A549 (cell line): ENCODE data around the gene SLC8A1. TPM values are rescaled to one million over a fixed set of nuclear protein-coding genes. Genes with fewer than 3 reads are reported as not detected.

Source experiments
- ATAC-seq, 2 experiments: fragments of 200-7000 bp in 1 of 2; fragments of >200 bp in 1 of 2; cut with Nextera tagmentation in 1 of 2; cut with Tn5 transposase in 1 of 2; 3 replicates each; pipeline versions ENCODE4 v1.8.0 to v1.9.1; 2018 to 2020; ENCODE audit warnings: mild to moderate bottlenecking in 1 of 2, moderate library complexity in 1 of 2
- CTCF ChIA-PET: fragments of 300-600 bp; sonication (Branson Sonifier 250); formaldehyde crosslinking; extraction: SDS; loops from one replicate; lab custom pipeline; 2021; ENCODE audit warnings: antibody characterized with exemption, inconsistent platforms; lab: Yijun Ruan, JAX
- POLR2A ChIA-PET: fragments of 350-600 bp; formaldehyde crosslinking; extraction: SDS; loops from one replicate; lab custom pipeline; 2021; ENCODE audit warnings: antibody characterized with exemption, inconsistent platforms; lab: Yijun Ruan, JAX
- DNase-seq, 2 experiments: peaks; one replicate each; pipeline versions ENCODE4 v3.0.0 to v3.0.0-alpha.2; 2011 to 2016; ENCODE audit warnings: low read depth in 1 of 2, low spot score in 1 of 2
- FAIRE-seq: peaks from 2 replicates; lab custom pipeline; 2011; peaks lifted over from hg19 to GRCh38; lab: Jason Lieb, UNC
- H3K27ac ChIP-seq, 2 experiments: fragments of >200 bp; sonication (Bioruptor Twin); formaldehyde crosslinking; 3 replicates each; pipeline ENCODE4 v1.5.1; 2016 to 2017
- H3K4me1 ChIP-seq: fragments of >200 bp; sonication (Bioruptor Twin); formaldehyde crosslinking; 3 replicates; pipeline ENCODE4 v1.6.1; 2016
- H3K4me2 ChIP-seq: fragments of >200 bp; sonication (Bioruptor Twin); formaldehyde crosslinking; 3 replicates; pipeline ENCODE4 v1.6.1; 2016
- H3K4me3 ChIP-seq: fragments of >200 bp; sonication (Bioruptor Twin); formaldehyde crosslinking; 3 replicates; pipeline ENCODE4 v1.5.1; 2016
- H3K9me3 ChIP-seq: fragments of >200 bp; sonication (Bioruptor Twin); formaldehyde crosslinking; 3 replicates; pipeline ENCODE4 v1.6.1; 2016
- BHLHE40 ChIP-seq: IDR thresholded peaks from 2 replicates; pipeline ENCODE4 v1.6.1; 2012; ENCODE audit warnings: low read depth, low read length, inconsistent platforms
- CBX8 ChIP-seq: fragments of 200-600 bp; sonication (generic); IDR thresholded peaks from 2 replicates; pipeline ENCODE4 v1.6.1; 2016
- EHMT2 ChIP-seq: fragments of 200-600 bp; sonication (generic); IDR thresholded peaks from 2 replicates; pipeline ENCODE4 v1.6.1; 2016; ENCODE audit warnings: antibody characterized with exemption, low read depth, mild to moderate bottlenecking, moderate library complexity
- HEYL ChIP-seq: fragments of 250-450 bp; sonication (Bioruptor Pico); IDR thresholded peaks from 2 replicates; pipeline ENCODE4 v1.8.0; 2021; ENCODE audit warnings: mild to moderate bottlenecking, moderate library complexity
- JUN ChIP-seq, 2 experiments: fragments of >200 bp; sonication (Bioruptor Twin); formaldehyde crosslinking; IDR thresholded peaks; 2 replicates in 1 of 2; 3 replicates in 1 of 2; pipeline ENCODE4 v1.6.1; 2016 to 2017
- JUNB ChIP-seq: fragments of >200 bp; sonication (Bioruptor Twin); formaldehyde crosslinking; IDR thresholded peaks from 2 replicates; pipeline ENCODE4 v1.6.1; 2016
- MAFK ChIP-seq: fragments of 450-650 bp; IDR thresholded peaks from 2 replicates; pipeline ENCODE4 v1.6.1; 2014; ENCODE audit not compliant: partially characterized antibody
- NFE2L2 ChIP-seq: fragments of 150-350 bp; conservative IDR thresholded peaks from 2 replicates; pipeline ENCODE4 v1.6.1; 2014; ENCODE audit warnings: low read length
- PHF8 ChIP-seq: fragments of 200-600 bp; sonication (generic); IDR thresholded peaks from 2 replicates; pipeline ENCODE4 v1.6.1; 2016; ENCODE audit warnings: low read depth, mild to moderate bottlenecking, antibody characterized with exemption, moderate library complexity, borderline replicate concordance
- POLR2AphosphoS2 ChIP-seq: conservative IDR thresholded peaks from 2 replicates; pipeline ENCODE4 v1.6.1; 2012; ENCODE audit warnings: low read length, improper control_type of control experiment, inconsistent platforms
- SMC3 ChIP-seq: fragments of >200 bp; sonication (Bioruptor Twin); formaldehyde crosslinking; IDR thresholded peaks from 3 replicates; pipeline ENCODE4 v1.6.1; 2018; ENCODE audit warnings: inconsistent platforms
- TP53 ChIP-seq: fragments of 250-450 bp; sonication (Bioruptor Pico); IDR thresholded peaks from 2 replicates; pipeline ENCODE4 v1.5.0; 2021; ENCODE audit warnings: mild to moderate bottlenecking, moderate library complexity
- ZC3H11A ChIP-seq: fragments of 450-650 bp; IDR thresholded peaks from 2 replicates; pipeline ENCODE4 v1.6.1; 2014; ENCODE audit warnings: antibody characterized with exemption, mild to moderate bottlenecking
- ZFP36 ChIP-seq: fragments of 450-650 bp; IDR thresholded peaks from 2 replicates; pipeline ENCODE4 v1.6.1; 2014; ENCODE audit warnings: borderline replicate concordance; ENCODE audit not compliant: partially characterized antibody
- ZSCAN20 ChIP-seq: fragments of 250-450 bp; sonication (Bioruptor Pico); IDR thresholded peaks from 2 replicates; pipeline ENCODE4 v1.8.0; 2022; ENCODE audit warnings: mild to moderate bottlenecking, moderate library complexity
- WGBS: methylation state at CpG from one replicate; pipeline ENCODE4 v1.1.6; 2017; ENCODE audit errors: missing lambda C conversion rate; 5-methylcytosine and 5-hydroxymethylcytosine counted together
- polyA minus RNA-seq: library from RNA; depleted of rRNA, polyadenylated mRNA; stranded (reverse); fragments of >200 nt; gene quantifications from 2 replicates; pipeline ENCODE4 v1.2.3, GENCODE V29; 2011; rRNA and poly(A)+ RNA removed
- polyA plus RNA-seq, 4 experiments: library from polyadenylated mRNA; depleted of rRNA in 3 of 4; stranded (reverse); fragments of >200 nt; fragmentation: RNase III in 1 of 4; extraction: RNeasy Plus Mini Kit Qiagen cat#74134 plus additional on column Dnase treatment in 1 of 4; gene quantifications; 2 replicates in 3 of 4; 3 replicates in 1 of 4; pipeline ENCODE4 v1.2.3, GENCODE V29; 2011 to 2017
- TF ChIP-seq, protein P1 (sequence below): IDR thresholded peaks from 2 replicates; pipeline ENCODE4 v1.6.1; 2012
- TF ChIP-seq, protein P2 (sequence below): fragments of >200 bp; sonication (Bioruptor Twin); formaldehyde crosslinking; IDR thresholded peaks from 3 replicates; pipeline ENCODE4 v1.6.1; 2016
- TF ChIP-seq, protein P3 (sequence below): fragments of 250-450 bp; sonication (Bioruptor Pico); IDR thresholded peaks from 2 replicates; pipeline ENCODE4 v1.5.0; 2021; ENCODE audit warnings: mild to moderate bottlenecking, moderate library complexity, borderline replicate concordance
- TF ChIP-seq, protein P4 (sequence below): fragments of 150-350 bp; IDR thresholded peaks from 2 replicates; pipeline ENCODE4 v1.6.1; 2014; ENCODE audit warnings: low read depth, mild to moderate bottlenecking, low read length
- TF ChIP-seq, protein P5 (sequence below): fragments of 200-600 bp; sonication (generic); IDR thresholded peaks from 2 replicates; pipeline ENCODE4 v1.6.1; 2016; ENCODE audit warnings: antibody characterized with exemption, mild to moderate bottlenecking, moderate library complexity
- TF ChIP-seq, protein P6 (sequence below): fragments of 450-650 bp; IDR thresholded peaks from 2 replicates; pipeline ENCODE4 v1.6.1; 2014; ENCODE audit warnings: antibody characterized with exemption

SLC8A1 gene
- 0.90 and 0.92 TPM in 2 replicates for polyA plus RNA-seq (2011; rRNA removed)
- polyA plus RNA-seq (2012; cell fraction: cytosol; rRNA removed), result 0.21 and 0.25 TPM in 2 replicates
- polyA plus RNA-seq (2012; cell fraction: nucleus; rRNA removed), result 0.19 and 0.20 TPM in 2 replicates
- polyA plus RNA-seq (2017; fragmentation: RNase III; extraction: RNeasy Plus Mini Kit Qiagen cat#74134 plus additional on column Dnase treatment), result 0.28 to 0.49 TPM (median 0.39 TPM) in 3 replicates
- 4.5 and 4.8 TPM in 2 replicates for polyA minus RNA-seq

DNA sequence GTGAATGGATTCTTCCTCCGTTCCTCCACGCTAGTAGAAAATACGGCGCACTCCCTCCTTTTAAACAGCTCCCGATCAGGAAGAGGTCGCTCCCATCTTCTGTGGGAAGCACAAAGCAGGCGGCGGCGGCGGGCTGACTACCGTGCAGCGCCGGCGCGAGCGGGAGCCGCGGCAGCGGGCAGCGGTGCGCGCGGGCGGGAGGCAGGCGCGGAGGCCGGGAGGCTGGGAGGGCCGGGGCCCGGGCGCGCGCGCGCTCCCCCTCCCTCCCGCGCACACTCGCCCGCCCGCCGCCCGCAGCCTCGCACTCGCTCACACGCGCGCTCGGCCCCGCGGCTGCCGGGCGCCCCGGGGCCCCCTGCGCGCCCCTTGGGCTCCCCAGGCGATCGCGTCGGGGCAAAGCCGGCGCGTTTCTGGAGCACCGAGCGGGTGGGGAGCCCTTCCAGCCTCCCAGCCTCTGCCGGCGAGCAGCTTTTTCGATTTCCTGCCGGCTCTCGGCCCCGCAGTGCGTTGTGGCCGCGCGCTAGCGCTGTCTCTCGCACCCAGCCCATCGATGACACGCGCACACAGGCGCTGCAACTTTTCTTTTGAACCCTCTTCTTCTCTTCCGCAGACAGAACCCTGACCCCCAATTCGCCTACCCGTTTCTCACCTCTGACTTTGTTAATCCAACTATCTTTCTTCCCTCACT is at the start of gene SLC8A1:
SLC8A1 (minus strand) TSS at position 173 of the 688 bp plus-strand sequence.
- Histone ChIP-seq H3K4me3 (peak within 1 kb of the TSS; percentile 57), H3K4me1 (peaks cover 13% of the 10 kb centered on the region; the same call in 1 of the 3 replicates), H3K4me2 (peak within 1 kb of the TSS; percentile 99), H3K9me3 (no peaks in the 10 kb centered on the region), H3K27ac (peak within 1 kb of the TSS in 1 of 2 experiments; percentile 76; a peak in 4 of 6 replicates)
- DNase-seq, result peak; percentile 31 to 49
- CTCF ChIA-PET, result interaction anchor here (0.7 to 1.9 kb wide), 7 partner anchors 9 to 207 kb away, joined by 3 to 6 read pairs (median 4); no protein-coding TSS in a partner anchor
- FAIRE-seq, result no peak
- no peak for TF ChIP-seq POLR2AphosphoS2
- TF ChIP-seq, protein P1, sequence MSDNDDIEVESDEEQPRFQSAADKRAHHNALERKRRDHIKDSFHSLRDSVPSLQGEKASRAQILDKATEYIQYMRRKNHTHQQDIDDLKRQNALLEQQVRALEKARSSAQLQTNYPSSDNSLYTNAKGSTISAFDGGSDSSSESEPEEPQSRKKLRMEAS, result 0 out of 2 replicates have a peak, but pooled peaks have one; percentile 2
- POLR2A ChIA-PET, result no interaction called here
- ATAC-seq, result peak; percentile 65 to 67
- 35% methylated on average over 45 of the region's 82 CpGs for WGBS

DNA sequence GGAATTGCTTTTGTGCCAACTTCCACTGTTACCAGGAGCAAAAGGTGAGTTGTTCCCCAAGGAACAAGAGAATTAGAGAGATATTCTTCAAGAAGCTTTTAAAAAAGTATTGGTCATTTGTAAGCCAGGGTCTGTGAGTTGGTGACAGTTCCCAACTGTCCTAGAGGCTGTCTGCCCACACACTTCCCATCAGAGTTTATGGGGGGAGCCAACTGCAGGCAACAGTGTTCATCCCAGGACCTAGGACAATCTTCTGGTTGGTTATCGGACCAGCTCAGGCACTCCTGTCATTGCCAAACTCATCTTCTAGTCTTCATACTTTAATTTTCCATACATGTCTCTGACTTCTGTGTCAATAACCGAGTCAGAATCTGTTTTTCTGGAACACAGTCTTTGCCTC is 47.5 kb upstream of the SLC8A1 start:
- 3% methylated on average over 2 of the region's 2 CpGs for WGBS
- CTCF ChIA-PET, result interaction anchor here (1.5 kb wide), 2 partner anchors 12 to 49 kb away, joined by 3 to 5 read pairs; no protein-coding TSS in a partner anchor
- Histone ChIP-seq H3K27ac (no peak overlapping the region), H3K4me1 (no peaks in the 10 kb centered on the region), H3K4me2 (no peak overlapping the region), H3K4me3 (no peak overlapping the region), H3K9me3 (no peaks in the 10 kb centered on the region)
- POLR2A ChIA-PET, result no interaction called here
- no peak for FAIRE-seq
- TF ChIP-seq HEYL (CRISPR knock-in tag) (no peak), ZC3H11A (no peak), TP53 (CRISPR knock-in tag) (no peak), PHF8 (no peak), JUNB (no peak), ZFP36 (no peak), EHMT2 (no peak), ZSCAN20 (CRISPR knock-in tag) (no peak), POLR2AphosphoS2 (no peak), JUN (IDR thresholded peaks at IDR 0.05) (no peak), MAFK (no peak), NFE2L2 (no peak), CBX8 (no peak), BHLHE40 (no peak), SMC3 (no peak)
- TF ChIP-seq, protein P2, sequence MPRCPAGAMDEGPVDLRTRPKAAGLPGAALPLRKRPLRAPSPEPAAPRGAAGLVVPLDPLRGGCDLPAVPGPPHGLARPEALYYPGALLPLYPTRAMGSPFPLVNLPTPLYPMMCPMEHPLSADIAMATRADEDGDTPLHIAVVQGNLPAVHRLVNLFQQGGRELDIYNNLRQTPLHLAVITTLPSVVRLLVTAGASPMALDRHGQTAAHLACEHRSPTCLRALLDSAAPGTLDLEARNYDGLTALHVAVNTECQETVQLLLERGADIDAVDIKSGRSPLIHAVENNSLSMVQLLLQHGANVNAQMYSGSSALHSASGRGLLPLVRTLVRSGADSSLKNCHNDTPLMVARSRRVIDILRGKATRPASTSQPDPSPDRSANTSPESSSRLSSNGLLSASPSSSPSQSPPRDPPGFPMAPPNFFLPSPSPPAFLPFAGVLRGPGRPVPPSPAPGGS, result no peak
- TF ChIP-seq, protein P3, sequence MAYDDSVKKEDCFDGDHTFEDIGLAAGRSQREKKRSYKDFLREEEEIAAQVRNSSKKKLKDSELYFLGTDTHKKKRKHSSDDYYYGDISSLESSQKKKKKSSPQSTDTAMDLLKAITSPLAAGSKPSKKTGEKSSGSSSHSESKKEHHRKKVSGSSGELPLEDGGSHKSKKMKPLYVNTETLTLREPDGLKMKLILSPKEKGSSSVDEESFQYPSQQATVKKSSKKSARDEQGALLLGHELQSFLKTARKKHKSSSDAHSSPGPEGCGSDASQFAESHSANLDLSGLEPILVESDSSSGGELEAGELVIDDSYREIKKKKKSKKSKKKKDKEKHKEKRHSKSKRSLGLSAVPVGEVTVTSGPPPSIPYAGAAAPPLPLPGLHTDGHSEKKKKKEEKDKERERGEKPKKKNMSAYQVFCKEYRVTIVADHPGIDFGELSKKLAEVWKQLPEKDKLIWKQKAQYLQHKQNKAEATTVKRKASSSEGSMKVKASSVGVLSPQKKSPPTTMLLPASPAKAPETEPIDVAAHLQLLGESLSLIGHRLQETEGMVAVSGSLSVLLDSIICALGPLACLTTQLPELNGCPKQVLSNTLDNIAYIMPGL, result no peak
- TF ChIP-seq, protein P4, sequence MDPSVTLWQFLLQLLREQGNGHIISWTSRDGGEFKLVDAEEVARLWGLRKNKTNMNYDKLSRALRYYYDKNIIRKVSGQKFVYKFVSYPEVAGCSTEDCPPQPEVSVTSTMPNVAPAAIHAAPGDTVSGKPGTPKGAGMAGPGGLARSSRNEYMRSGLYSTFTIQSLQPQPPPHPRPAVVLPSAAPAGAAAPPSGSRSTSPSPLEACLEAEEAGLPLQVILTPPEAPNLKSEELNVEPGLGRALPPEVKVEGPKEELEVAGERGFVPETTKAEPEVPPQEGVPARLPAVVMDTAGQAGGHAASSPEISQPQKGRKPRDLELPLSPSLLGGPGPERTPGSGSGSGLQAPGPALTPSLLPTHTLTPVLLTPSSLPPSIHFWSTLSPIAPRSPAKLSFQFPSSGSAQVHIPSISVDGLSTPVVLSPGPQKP, result no peak
- TF ChIP-seq, protein P5, sequence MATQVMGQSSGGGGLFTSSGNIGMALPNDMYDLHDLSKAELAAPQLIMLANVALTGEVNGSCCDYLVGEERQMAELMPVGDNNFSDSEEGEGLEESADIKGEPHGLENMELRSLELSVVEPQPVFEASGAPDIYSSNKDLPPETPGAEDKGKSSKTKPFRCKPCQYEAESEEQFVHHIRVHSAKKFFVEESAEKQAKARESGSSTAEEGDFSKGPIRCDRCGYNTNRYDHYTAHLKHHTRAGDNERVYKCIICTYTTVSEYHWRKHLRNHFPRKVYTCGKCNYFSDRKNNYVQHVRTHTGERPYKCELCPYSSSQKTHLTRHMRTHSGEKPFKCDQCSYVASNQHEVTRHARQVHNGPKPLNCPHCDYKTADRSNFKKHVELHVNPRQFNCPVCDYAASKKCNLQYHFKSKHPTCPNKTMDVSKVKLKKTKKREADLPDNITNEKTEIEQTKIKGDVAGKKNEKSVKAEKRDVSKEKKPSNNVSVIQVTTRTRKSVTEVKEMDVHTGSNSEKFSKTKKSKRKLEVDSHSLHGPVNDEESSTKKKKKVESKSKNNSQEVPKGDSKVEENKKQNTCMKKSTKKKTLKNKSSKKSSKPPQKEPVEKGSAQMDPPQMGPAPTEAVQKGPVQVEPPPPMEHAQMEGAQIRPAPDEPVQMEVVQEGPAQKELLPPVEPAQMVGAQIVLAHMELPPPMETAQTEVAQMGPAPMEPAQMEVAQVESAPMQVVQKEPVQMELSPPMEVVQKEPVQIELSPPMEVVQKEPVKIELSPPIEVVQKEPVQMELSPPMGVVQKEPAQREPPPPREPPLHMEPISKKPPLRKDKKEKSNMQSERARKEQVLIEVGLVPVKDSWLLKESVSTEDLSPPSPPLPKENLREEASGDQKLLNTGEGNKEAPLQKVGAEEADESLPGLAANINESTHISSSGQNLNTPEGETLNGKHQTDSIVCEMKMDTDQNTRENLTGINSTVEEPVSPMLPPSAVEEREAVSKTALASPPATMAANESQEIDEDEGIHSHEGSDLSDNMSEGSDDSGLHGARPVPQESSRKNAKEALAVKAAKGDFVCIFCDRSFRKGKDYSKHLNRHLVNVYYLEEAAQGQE, result no peak
- TF ChIP-seq, protein P6, sequence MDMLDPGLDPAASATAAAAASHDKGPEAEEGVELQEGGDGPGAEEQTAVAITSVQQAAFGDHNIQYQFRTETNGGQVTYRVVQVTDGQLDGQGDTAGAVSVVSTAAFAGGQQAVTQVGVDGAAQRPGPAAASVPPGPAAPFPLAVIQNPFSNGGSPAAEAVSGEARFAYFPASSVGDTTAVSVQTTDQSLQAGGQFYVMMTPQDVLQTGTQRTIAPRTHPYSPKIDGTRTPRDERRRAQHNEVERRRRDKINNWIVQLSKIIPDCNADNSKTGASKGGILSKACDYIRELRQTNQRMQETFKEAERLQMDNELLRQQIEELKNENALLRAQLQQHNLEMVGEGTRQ, result no peak
- TF ChIP-seq, all 56 proteins: peak for 0
- no peak for DNase-seq
- no peak for ATAC-seq
